Measurements from ENCODE around the gene DDX56. TPM values are rescaled to one million over a fixed set of nuclear protein-coding genes. Genes with fewer than 3 reads are reported as not detected.
A peak's percentile ranks its signal among the peaks of the same experiment; 100 is the strongest.

The DDX56 gene
- total and polyA plus RNA-seq, 2 of the 13 experiments (the other 11 are each of a cell fraction or from before 2014, with no cell fraction given), result 82.6 to 120 TPM

DNA sequence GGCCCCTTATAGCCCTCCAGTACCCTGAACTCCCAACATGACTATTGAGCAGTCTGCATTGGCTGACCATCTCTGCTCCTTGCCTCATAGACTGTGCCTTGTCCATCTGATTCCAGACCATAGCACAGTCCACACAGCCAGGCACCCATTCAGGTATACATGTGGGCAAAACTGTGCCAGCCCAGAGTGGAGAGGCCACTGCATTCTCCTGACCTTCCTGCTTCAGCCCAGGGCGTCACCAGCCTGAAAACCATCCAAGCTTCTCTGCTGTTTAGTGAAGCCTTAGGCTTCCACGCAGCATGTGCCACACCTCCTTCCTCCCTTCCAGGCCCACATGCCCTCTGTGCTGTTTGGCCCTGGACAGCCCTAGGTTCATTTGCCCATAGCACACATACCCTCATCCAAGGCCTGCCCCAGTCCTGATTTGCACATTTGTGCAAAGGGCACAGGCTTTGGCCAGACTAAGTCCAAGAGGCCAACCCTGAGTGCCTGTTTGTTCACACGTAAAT lies 10.5 kb downstream of the DDX56 start (continued):
- TF ChIP-seq, protein P1, sequence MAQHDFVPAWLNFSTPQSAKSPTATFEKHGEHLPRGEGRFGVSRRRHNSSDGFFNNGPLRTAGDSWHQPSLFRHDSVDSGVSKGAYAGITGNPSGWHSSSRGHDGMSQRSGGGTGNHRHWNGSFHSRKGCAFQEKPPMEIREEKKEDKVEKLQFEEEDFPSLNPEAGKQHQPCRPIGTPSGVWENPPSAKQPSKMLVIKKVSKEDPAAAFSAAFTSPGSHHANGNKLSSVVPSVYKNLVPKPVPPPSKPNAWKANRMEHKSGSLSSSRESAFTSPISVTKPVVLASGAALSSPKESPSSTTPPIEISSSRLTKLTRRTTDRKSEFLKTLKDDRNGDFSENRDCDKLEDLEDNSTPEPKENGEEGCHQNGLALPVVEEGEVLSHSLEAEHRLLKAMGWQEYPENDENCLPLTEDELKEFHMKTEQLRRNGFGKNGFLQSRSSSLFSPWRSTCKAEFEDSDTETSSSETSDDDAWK (CRISPR knock-in tag; IDR thresholded peaks at IDR 0.05), result no peak
- TF ChIP-seq ZNF572 (CRISPR knock-in tag; IDR thresholded peaks at IDR 0.05), result no peak
- no peak for TF ChIP-seq GABPA (IDR thresholded peaks at IDR 0.05; ENCODE audit: low read depth, low read length)
- TF ChIP-seq GABPA (CRISPR knock-in tag; IDR thresholded peaks at IDR 0.05; ENCODE audit: low read depth), result no peak
- TF ChIP-seq, protein P2, sequence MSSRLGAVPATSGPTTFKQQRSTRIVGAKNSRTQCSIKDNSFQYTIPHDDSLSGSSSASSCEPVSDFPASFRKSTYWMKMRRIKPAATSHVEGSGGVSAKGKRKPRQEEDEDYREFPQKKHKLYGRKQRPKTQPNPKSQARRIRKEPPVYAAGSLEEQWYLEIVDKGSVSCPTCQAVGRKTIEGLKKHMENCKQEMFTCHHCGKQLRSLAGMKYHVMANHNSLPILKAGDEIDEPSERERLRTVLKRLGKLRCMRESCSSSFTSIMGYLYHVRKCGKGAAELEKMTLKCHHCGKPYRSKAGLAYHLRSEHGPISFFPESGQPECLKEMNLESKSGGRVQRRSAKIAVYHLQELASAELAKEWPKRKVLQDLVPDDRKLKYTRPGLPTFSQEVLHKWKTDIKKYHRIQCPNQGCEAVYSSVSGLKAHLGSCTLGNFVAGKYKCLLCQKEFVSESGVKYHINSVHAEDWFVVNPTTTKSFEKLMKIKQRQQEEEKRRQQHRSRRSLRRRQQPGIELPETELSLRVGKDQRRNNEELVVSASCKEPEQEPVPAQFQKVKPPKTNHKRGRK (CRISPR knock-in tag; IDR thresholded peaks at IDR 0.05), result no peak
- TF ChIP-seq ZFP37 (CRISPR knock-in tag; IDR thresholded peaks at IDR 0.05; ENCODE audit: borderline replicate concordance), result no peak
- no peak for TF ChIP-seq ZNF709 (CRISPR knock-in tag; IDR thresholded peaks at IDR 0.05)
- TF ChIP-seq, protein P3, sequence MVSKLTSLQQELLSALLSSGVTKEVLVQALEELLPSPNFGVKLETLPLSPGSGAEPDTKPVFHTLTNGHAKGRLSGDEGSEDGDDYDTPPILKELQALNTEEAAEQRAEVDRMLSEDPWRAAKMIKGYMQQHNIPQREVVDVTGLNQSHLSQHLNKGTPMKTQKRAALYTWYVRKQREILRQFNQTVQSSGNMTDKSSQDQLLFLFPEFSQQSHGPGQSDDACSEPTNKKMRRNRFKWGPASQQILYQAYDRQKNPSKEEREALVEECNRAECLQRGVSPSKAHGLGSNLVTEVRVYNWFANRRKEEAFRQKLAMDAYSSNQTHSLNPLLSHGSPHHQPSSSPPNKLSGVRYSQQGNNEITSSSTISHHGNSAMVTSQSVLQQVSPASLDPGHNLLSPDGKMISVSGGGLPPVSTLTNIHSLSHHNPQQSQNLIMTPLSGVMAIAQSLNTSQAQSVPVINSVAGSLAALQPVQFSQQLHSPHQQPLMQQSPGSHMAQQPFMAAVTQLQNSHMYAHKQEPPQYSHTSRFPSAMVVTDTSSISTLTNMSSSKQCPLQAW (CRISPR knock-in tag; IDR thresholded peaks at IDR 0.05), result no peak
- 0 out of 2 replicates have a peak, but pooled peaks have one; percentile 14 for TF ChIP-seq RXRA (CRISPR knock-in tag; IDR thresholded peaks at IDR 0.05)
- no peak for TF ChIP-seq RELA (CRISPR knock-in tag; IDR thresholded peaks at IDR 0.05)
- no peak for TF ChIP-seq CENPX (CRISPR knock-in tag; IDR thresholded peaks at IDR 0.05)
- no peak for TF ChIP-seq ZNF367 (CRISPR knock-in tag; IDR thresholded peaks at IDR 0.05; ENCODE audit: borderline replicate concordance)
- no peak for TF ChIP-seq DR1 (CRISPR knock-in tag; IDR thresholded peaks at IDR 0.05)
- no peak for TF ChIP-seq ZNF598 (CRISPR knock-in tag; IDR thresholded peaks at IDR 0.05; ENCODE audit: borderline replicate concordance)
- TF ChIP-seq SIX1 (CRISPR knock-in tag; IDR thresholded peaks at IDR 0.05; ENCODE audit: borderline replicate concordance), result no peak
- TF ChIP-seq POLR2AphosphoS5 (IDR thresholded peaks at IDR 0.05; ENCODE audit: low read depth, low read length), result peak; percentile 40; the same call in 1 of the 2 replicates
- TF ChIP-seq NFYC (CRISPR knock-in tag; IDR thresholded peaks at IDR 0.05), result no peak
- no peak for TF ChIP-seq YEATS4 (CRISPR knock-in tag; IDR thresholded peaks at IDR 0.05; ENCODE audit: borderline replicate concordance)
- 0 out of 2 replicates have a peak, but pooled peaks have one; percentile 8 for TF ChIP-seq ZNF629 (CRISPR knock-in tag; conservative IDR thresholded peaks at IDR 0.05)
- no peak for TF ChIP-seq SMC3 (IDR thresholded peaks at IDR 0.05; ENCODE audit: low read length)
- no peak for TF ChIP-seq FIP1L1 (IDR thresholded peaks at IDR 0.05; ENCODE audit: borderline replicate concordance, insufficient read depth, low read depth, low read length)
- no peak for TF ChIP-seq ZNF282 (IDR thresholded peaks at IDR 0.05; ENCODE audit: partially characterized antibody)
- TF ChIP-seq ZFY (CRISPR knock-in tag; IDR thresholded peaks at IDR 0.05), result 0 out of 2 replicates have a peak, but pooled peaks have one; percentile 14
- TF ChIP-seq, protein P4, sequence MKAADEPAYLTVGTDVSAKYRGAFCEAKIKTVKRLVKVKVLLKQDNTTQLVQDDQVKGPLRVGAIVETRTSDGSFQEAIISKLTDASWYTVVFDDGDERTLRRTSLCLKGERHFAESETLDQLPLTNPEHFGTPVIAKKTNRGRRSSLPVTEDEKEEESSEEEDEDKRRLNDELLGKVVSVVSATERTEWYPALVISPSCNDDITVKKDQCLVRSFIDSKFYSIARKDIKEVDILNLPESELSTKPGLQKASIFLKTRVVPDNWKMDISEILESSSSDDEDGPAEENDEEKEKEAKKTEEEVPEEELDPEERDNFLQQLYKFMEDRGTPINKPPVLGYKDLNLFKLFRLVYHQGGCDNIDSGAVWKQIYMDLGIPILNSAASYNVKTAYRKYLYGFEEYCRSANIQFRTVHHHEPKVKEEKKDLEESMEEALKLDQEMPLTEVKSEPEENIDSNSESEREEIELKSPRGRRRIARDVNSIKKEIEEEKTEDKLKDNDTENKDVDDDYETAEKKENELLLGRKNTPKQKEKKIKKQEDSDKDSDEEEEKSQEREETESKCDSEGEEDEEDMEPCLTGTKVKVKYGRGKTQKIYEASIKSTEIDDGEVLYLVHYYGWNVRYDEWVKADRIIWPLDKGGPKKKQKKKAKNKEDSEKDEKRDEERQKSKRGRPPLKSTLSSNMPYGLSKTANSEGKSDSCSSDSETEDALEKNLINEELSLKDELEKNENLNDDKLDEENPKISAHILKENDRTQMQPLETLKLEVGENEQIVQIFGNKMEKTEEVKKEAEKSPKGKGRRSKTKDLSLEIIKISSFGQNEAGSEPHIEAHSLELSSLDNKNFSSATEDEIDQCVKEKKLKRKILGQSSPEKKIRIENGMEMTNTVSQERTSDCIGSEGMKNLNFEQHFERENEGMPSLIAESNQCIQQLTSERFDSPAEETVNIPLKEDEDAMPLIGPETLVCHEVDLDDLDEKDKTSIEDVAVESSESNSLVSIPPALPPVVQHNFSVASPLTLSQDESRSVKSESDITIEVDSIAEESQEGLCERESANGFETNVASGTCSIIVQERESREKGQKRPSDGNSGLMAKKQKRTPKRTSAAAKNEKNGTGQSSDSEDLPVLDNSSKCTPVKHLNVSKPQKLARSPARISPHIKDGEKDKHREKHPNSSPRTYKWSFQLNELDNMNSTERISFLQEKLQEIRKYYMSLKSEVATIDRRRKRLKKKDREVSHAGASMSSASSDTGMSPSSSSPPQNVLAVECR (CRISPR knock-in tag; IDR thresholded peaks at IDR 0.05; ENCODE audit: borderline replicate concordance), result no peak

All from HepG2 (cell line).